Vagina (tissue), 2 donors: ENCODE data around the gene CBFA2T2.

Experiments
- POLR2A ChIP-seq, 2 donors: fragments of 450-650 bp; IDR thresholded peaks; one replicate each; pipeline ENCODE4 v1.6.1; 2017; ENCODE audit warnings: antibody characterized with exemption in 2 of 2, mild to moderate bottlenecking in 2 of 2, moderate library complexity in 2 of 2
- TF ChIP-seq, protein P1 (sequence below), 3 experiments: fragments of 450-650 bp in 2 of 3; fragments of 200-600 bp in 1 of 3; sonication (generic) in 1 of 3; IDR thresholded peaks; one replicate each; pipeline ENCODE4 v1.5.1; 2017 to 2019; ENCODE audit warnings: antibody characterized with exemption in 3 of 3, mild to moderate bottlenecking in 2 of 3, moderate library complexity in 2 of 3

GRCh38 chr20:33466303-33466646 lies 23.6 kb upstream of the CBFA2T2 start:
- TF ChIP-seq, protein P1, sequence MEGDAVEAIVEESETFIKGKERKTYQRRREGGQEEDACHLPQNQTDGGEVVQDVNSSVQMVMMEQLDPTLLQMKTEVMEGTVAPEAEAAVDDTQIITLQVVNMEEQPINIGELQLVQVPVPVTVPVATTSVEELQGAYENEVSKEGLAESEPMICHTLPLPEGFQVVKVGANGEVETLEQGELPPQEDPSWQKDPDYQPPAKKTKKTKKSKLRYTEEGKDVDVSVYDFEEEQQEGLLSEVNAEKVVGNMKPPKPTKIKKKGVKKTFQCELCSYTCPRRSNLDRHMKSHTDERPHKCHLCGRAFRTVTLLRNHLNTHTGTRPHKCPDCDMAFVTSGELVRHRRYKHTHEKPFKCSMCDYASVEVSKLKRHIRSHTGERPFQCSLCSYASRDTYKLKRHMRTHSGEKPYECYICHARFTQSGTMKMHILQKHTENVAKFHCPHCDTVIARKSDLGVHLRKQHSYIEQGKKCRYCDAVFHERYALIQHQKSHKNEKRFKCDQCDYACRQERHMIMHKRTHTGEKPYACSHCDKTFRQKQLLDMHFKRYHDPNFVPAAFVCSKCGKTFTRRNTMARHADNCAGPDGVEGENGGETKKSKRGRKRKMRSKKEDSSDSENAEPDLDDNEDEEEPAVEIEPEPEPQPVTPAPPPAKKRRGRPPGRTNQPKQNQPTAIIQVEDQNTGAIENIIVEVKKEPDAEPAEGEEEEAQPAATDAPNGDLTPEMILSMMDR (IDR thresholded peaks at IDR 0.05): no peak
- no peak for TF ChIP-seq POLR2A (IDR thresholded peaks at IDR 0.05)
